Uterine smooth muscle cell (primary cell): Measurements from ENCODE around the gene SH3BP5. TPM values are rescaled to one million over a fixed set of nuclear protein-coding genes. Genes with fewer than 3 reads are reported as not detected.

ENCODE experiments used
- total RNA-seq: library from RNA; depleted of rRNA; stranded (reverse); fragments of >200 nt; gene quantifications from 2 replicates; pipeline ENCODE4 v1.2.3, GENCODE V29; 2014

Gene SH3BP5, protein sequence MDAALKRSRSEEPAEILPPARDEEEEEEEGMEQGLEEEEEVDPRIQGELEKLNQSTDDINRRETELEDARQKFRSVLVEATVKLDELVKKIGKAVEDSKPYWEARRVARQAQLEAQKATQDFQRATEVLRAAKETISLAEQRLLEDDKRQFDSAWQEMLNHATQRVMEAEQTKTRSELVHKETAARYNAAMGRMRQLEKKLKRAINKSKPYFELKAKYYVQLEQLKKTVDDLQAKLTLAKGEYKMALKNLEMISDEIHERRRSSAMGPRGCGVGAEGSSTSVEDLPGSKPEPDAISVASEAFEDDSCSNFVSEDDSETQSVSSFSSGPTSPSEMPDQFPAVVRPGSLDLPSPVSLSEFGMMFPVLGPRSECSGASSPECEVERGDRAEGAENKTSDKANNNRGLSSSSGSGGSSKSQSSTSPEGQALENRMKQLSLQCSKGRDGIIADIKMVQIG
- total RNA-seq = 16.8 and 30.4 TPM in 2 replicates

DNA sequence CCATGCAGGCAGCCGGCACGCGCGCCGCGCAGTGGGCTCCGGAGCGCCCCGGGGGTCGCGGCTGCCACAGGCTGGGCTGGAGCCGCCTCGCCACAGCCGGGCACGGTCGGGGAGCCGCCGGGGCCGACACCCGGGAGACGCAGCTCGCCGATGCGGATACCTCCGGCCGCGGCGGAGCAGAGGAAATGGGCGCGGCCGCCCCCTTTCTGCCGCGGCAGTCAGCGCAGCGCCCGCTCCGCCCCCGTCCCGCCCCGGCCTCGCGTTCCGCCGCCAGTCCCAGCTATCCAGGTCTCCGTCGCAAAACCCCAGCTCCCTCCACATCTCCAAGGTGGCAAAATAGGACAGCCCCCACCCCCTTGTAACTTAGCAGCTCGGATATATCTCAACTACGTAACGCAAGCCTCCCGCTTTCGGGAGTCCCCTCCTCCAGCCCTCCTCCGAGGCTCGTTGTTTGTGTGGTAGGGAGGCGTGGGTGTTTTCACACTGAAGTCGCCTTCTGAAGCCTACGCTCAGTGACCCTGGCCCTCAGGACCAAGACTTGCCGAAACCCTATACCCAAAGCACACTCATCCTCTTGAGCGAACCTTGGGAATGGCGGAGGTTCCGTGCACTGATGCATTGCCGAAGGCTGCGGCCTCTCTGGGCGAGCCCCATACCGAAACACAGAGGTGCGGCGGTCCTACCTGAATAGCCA is at the start of gene SH3BP5:
SH3BP5 (minus strand) TSS at position 182 of the 694 bp plus-strand sequence; CDS start at position 4, 178 bp downstream.

DNA sequence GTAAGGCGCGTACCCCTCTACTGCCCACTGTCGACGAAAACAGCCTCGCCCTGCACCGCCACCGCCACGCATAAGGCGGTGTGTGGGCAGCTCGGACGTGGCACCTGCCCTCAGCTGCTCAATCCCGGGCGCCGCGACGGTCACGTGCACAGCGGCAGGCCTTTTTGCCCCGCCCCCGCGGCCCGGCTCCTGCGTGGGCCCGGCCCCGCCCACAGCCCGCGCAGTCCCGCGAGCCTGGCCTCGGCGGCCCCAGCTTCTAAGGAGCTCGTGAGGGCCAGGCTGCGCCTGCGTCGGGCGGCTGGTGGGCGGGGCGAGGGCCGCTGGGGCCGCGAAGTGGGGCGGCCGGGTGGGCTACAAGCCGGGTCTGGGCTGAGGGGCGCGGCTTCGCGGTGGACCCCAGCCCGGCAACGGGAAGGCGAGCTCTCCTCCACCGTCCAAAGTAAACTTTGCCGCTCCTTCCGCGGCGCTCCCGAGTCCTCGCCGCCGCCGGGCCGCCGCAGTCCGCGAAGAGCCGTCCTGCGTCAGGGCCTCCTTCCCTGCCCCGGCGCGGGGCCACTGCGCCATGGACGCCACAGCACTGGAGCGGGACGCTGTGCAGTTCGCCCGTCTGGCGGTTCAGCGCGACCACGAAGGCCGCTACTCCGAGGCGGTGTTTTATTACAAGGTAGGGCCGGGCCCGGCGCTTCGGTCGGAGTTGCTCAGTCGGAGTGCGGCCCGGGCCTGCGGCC is 126.3 kb downstream of the SH3BP5 start, which contains the start of gene CAPN7:
CAPN7 (plus strand) TSS at position 313 of the 728 bp plus-strand sequence; CDS start at position 563, 250 bp downstream.

Other genes with a start within 250 kb of the SH3BP5 start
- 29.0 and 30.4 TPM in 2 replicates for gene RBSN, start 233.4 kb downstream of the SH3BP5 start, total RNA-seq
- 31.0 and 43.5 TPM in 2 replicates for gene CAPN7, start 126.3 kb downstream of the SH3BP5 start, total RNA-seq
- 30.1 and 36.4 TPM in 2 replicates for gene METTL6, start 95.0 kb upstream of the SH3BP5 start, total RNA-seq
- 22.0 and 24.0 TPM in 2 replicates for gene EAF1, start 95.0 kb upstream of the SH3BP5 start, total RNA-seq
- gene COLQ, start 189.1 kb upstream of the SH3BP5 start, total RNA-seq = 0.66 and 0.75 TPM in 2 replicates